Measurements from ENCODE around the gene PET117.
A peak's percentile ranks its signal among the peaks of the same experiment; 100 is the strongest.
"Not testable (repeated sequence)": the region's sequence is repeated elsewhere in the genome, so short reads cannot be mapped to it uniquely, and the experiment has no call there.

Gene PET117, protein sequence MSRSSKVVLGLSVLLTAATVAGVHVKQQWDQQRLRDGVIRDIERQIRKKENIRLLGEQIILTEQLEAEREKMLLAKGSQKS

GRCh38 chr20:18137412-18138265, at the start of gene PET117, which contains the start of gene KAT14:
TSS of gene PET117 (plus strand) at chr20:18137863. CDS start at chr20:18137956, 93 bp downstream.
TSS of gene KAT14 (plus strand) at chr20:18137863. CDS start at chr20:18142661, 4,798 bp downstream.
- peak; percentile 87 for DNase-seq

DNA sequence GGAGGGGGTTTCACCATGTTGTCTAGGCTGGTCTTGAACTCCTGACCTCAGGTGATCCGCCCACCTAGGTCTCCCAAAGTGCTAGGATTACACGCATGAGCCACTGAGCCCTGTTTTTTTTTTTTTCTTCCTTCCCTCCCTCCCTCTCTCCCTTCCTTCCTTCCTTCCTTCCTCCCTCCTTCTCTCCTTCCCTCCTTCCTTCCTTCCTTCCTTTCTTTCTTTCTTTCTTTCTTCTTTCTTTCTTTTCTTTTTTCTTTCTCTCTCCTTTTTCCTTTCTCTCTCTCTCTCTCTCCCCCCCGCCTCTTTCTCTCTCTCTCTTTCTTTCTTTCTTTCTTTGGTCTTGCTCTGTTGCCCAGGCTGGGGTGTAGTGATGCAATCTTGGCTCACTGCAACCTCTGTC, 49.4 kb upstream of the PET117 start:
- not testable (repeated sequence) for DNase-seq

- DNase-seq: not testable (repeated sequence)
Observed at GRCh38 chr20:18088841-18089240, 48.8 kb upstream of the PET117 start.

- no peak for DNase-seq
Observed at GRCh38 chr20:18090044-18090443, 47.6 kb upstream of the PET117 start.

DNA sequence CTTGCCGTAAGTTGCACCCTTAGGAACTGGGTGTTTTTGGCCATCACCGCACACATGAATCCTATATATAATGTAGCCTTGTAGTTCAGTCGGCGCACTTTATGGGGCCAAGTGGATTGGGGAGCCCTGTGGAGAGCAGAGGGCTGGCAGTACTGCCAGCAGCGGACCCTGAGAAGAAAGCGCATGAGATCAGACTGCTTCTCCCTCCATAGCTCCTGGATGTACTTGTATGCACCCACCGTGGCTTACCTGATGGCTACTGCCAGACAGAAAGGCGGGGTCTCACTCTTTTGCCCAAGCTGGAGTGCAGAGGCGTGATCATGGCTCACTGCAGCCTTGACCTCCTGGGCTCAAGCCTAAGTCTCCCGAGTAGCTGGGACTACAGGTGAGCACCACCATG, 47.2 kb upstream of the PET117 start:
- no peak for DNase-seq

- DNase-seq: no peak
Observed at GRCh38 chr20:18091623-18092022, 46.0 kb upstream of the PET117 start.

DNA sequence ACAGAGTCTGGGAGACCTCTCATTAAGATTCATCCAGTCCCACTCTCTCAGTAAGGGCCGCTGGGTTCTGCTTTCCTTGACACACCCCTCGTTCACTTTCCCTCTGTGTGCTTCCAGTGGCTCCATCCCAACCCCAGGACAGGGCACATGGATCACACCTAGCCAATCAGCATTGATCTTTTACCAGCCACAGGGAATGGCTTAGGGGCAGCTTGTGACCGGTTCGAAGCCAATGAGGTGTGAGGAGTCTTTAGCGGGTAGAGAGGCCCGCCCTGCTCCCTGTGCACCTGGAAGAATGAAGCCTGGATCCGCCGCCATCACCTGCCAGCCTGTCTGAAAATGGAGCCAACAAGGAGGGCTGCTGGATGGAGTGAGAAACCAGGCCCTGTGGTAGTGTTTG, 44.8 kb upstream of the PET117 start:
- DNase-seq: no peak

DNA sequence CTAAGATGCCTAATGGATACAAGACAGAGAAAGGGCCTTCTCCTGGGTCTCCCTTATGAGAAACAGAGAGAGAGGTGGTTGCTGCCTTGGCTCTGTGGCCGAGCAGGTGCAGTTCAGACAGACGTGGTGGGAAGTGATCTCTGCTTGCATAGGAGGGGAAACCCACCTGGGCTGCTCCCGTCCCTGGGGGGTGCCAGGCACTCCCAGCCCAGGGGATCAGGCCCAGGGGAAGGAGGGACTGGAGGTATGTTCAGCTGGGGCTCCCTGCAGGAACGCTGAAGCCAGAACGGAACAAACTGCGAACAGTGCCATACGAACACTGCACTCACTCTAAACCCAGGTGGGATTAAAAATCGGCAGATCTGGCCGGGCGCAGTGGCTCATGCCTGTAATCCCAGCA, 44.3 kb upstream of the PET117 start:
- DNase-seq: no peak

- no peak for DNase-seq
Observed at GRCh38 chr20:18094191-18094590, 43.5 kb upstream of the PET117 start.

DNA sequence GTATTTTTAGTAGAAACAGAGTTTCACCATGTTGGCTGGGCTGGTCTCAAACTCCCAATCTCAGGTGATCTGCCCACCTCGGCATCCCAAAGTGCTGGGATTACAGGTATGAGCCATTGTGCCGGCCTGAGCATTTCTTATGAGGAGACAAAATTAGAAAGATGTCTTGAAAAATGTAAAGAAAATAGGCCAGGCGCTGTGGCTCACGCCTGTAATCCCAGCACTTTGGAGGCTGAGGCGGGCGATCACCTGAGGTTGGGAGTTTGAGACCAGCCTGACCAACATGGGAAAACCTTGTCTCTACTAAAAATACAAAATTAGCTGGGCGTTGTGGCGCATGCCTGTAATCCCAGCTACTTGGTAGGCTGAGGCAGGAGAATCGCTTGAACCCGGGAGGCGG, 37.1 kb upstream of the PET117 start:
- DNase-seq: not testable (repeated sequence)

GRCh38 chr20:18101125-18101810, 36.4 kb upstream of the PET117 start:
- DNase-seq: no peak

DNA sequence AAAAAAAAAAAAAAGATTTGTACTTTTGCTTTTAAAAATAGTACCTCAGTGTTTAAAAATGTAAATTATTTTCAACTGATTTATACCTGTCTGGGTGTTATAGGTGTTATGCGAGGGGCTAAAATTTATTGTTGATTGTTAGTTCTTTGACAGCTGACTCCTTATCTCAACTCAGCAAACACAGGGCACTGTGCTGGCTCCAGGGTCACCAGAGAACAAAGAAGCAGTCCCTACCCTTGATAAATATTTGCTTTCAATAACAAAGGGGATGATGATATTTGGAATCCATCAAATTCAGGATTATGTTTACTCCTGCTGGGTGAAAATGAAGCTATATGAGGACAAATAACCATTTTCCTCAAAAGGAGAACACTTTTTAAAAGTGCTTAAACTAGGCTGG, 34.2 kb upstream of the PET117 start:
- no peak for DNase-seq

- DNase-seq: no peak
Observed at GRCh38 chr20:18108326-18108725, 29.3 kb upstream of the PET117 start.

- DNase-seq: not testable (repeated sequence)
Observed at GRCh38 chr20:18128574-18128973, 9.1 kb upstream of the PET117 start.

- no peak for DNase-seq
Observed at GRCh38 chr20:18132663-18133062, 5.0 kb upstream of the PET117 start.

GRCh38 chr20:18133962-18134361, 3.7 kb upstream of the PET117 start:
- DNase-seq: no peak

GRCh38 chr20:18138266-18138582, 561 bp downstream of the PET117 start:
- no peak for DNase-seq

DNA sequence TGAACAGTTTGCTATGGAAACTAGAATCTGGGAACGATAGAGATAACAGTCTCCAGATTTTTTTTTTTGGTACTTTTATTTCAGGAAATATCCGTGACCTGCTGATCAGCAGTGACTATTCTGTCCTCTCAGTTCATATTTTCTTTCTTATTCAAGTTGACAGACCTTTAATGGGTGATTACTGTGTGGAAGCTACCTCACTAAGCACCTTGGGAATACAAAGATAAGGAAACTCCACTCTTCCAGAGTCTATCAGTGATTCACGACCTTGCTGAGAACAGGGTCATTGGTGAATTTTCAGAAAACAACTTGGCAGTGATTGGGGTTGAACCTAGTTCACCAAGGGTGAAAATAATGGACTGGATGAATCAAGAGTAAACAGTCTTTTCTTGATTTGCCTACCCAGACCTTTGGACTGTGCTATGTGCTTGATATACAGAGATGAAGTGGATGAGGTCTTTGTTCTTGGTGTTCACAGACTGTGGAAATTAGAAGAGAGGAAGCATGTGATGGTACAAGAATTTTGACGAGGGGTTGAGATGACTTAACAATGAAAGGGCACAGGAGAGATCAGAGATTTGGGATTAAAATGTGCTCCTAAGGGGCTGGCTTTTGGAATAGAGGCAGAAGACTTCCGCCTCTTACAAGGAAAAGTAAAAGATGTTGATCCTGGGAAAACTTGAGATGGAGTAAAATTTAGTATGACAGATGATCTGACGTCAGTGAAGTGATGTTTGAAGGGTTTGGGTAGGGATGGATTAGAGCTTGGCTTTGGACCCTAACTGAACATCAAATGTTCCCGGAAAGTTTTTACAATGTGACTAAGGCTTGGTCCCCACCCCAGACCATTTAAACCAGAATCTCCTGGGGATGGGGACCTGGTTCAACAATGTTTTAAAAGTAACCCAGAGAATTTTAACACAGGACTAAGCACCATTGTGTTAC, 1.2 kb downstream of the PET117 start:
- no peak for DNase-seq

DNA sequence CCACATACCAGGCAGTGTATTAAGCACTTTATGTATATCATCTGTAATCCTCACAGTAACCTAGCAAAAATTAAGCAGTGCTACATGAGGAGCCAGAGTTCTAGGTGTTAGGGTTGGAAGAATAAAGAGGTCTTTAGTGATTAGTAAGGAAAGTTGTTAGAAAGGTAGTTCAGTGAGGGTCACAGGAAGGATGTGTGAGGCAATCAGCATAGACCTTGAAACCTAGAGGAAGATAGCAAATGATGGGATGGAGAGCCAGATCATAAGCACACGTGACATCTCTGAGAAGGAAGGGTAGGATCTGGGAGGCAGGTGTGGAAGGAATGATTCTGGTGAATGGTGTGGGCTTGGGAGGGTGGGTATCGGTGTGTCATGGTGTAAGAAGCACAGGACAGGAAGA, 2.2 kb downstream of the PET117 start:
- no peak for DNase-seq

DNA sequence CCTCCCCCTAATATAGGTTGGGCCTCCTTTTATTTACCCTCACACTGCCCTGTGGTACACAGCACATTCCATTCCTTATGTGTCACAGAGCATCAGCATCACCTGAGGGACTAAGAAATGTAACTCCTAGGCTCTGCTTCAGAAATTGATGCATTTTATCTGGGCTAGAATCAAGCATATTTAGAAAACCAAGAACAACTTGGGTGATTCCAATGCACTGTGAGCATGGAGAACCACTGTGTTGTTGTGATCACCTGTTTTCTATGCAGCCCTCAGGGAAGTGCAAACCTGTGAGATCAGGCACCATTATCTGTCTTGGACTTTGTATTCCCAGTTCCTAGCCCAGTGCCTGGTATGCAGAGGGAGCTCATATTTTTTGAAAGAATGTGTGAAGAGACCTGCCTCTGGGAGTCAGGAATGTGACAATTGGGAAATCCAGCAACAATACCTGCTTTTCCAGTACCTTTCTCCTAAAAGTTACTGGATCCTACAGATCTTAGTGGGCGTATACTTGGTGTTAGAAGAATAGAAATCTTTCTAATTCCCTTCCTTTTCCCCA, 7.0 kb downstream of the PET117 start:
- no peak for DNase-seq

DNA sequence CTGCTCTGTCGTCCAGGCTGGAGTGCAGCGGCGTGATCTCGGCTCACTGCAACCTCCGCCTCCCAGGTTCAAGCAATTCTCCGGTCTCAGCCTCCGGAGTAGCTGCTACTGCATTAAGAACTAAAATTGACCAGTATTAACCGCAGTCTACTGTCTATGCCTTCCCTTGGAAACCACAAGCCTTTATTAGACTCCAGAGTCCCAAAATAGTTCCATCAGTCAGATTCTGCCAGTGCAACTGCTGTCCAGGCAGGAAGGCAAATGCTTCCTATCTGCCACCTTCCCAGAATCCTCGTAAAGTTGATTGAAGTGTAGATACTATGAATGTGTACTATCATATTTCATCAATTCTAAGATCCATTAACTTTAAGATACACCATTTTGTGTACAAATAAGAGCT, 16.7 kb downstream of the PET117 start:
- no peak for DNase-seq

DNA sequence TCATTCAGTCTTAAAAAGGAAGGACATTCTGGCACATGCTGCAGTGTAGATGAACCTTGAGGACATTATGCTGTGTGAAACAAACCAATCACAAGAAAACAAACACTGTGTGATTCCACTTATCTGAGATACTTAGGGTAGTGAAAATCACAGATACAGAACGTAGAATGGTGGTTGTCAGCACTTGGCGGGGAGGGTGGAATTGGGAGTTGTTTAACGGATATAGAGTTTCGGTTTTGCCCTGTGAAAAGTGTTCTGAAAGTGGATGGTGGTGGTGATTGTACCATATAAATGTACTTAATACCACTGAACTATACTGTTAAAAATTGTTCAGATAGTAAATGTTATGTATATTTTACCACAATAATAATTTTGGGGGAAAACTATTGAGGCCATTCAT, 18.4 kb downstream of the PET117 start:
- DNase-seq: no peak

DNA sequence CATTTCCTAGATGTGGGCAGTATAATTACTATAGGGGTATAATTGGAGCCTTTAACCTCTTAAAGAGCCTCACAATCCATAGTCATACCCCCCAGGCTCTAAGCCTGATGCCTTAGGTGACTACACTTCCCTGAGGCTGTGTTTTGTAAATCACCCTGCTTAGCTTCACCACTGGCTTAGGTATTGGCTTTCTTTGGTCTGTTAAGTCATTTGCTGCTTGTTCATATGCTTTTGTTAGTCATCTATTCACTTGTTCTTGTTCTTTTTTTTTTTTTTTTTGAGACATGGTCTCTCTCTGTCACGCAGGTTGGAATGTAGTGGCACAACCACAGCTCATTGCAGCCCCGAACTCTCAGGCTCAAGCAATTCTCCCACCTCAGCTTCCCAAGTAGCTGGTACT, 26.7 kb downstream of the PET117 start:
- DNase-seq: no peak

Data from HCEC 1CT (cell line).